GM12873 (cell line): ENCODE measurements around the gene MEGF10.

Source experiments
- TF ChIP-seq, protein P1 (sequence below): IDR thresholded peaks from 2 replicates; pipeline ENCODE4 v1.5.1; 2012; ENCODE audit warnings: low read depth, mild to moderate bottlenecking, moderate library complexity, low read length, control low read depth; ENCODE audit not compliant: insufficient read depth; ENCODE audit errors: missing control alignments

Gene MEGF10

GRCh38 chr5:127418367-127418766, 127.8 kb downstream of the MEGF10 start:
- TF ChIP-seq, protein P1, sequence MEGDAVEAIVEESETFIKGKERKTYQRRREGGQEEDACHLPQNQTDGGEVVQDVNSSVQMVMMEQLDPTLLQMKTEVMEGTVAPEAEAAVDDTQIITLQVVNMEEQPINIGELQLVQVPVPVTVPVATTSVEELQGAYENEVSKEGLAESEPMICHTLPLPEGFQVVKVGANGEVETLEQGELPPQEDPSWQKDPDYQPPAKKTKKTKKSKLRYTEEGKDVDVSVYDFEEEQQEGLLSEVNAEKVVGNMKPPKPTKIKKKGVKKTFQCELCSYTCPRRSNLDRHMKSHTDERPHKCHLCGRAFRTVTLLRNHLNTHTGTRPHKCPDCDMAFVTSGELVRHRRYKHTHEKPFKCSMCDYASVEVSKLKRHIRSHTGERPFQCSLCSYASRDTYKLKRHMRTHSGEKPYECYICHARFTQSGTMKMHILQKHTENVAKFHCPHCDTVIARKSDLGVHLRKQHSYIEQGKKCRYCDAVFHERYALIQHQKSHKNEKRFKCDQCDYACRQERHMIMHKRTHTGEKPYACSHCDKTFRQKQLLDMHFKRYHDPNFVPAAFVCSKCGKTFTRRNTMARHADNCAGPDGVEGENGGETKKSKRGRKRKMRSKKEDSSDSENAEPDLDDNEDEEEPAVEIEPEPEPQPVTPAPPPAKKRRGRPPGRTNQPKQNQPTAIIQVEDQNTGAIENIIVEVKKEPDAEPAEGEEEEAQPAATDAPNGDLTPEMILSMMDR, result no peak

- TF ChIP-seq, protein P1, result no peak
Observed at GRCh38 chr5:127418974-127419682, 128.5 kb downstream of the MEGF10 start.

GRCh38 chr5:127419683-127420257, 129.2 kb downstream of the MEGF10 start:
- TF ChIP-seq, protein P1, result no peak

- TF ChIP-seq, protein P1, result no peak
Observed at GRCh38 chr5:127420758-127421157, 130.2 kb downstream of the MEGF10 start.

DNA sequence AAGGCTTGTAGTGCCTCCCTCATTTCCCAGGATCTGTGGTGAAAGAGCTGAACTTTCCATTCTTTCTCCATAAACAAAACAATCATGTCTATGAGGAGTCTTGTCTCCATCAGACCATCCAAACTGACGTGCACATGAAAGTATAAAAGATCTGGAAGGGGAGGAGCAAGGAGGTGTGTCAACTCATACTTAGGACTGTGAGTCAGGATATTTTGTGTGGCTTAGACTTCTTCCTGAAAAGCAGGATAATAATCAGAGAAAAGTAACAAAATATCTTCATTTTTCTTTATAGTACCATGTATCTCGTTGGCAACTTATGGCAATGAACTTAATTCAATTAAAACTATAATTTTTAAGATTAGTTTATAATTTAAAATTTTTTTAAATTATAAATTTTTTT, 130.9 kb downstream of the MEGF10 start:
- TF ChIP-seq, protein P1, result no peak

DNA sequence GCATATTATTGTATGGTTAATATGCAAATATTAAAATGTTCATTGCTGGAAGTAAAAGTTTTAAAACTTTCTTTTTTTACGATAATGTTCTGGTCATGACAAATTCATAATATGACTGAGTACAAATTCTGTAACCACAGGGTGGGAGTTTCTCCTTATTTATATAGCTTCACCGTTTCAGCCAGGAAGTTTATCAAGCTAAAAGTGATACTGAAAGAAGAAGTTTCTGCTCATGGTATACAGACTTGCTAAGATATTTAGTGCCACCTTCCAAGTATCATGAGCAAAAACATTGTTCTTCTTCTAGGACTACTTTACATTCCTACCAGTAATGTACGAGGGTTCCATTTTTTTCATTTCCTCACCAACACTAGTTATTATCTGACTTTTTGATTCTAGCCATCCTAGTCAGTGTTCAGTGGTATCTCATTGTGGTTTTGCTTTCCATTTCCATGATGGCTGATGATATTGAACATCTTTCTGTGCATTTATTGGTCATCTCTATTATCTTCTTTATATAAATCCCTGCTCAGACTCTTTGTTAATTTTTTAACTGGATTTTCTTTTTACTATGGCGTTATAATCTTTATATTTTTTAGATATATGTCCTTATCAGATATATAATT, 132.7 kb downstream of the MEGF10 start:
- TF ChIP-seq, protein P1, result no peak

- TF ChIP-seq, protein P1, result no peak
Observed at GRCh38 chr5:127425037-127425436, 134.4 kb downstream of the MEGF10 start.
